H1 (cell line): ENCODE measurements around the gene PITPNM1. TPM values are rescaled to one million over a fixed set of nuclear protein-coding genes. Genes with fewer than 3 reads are reported as not detected.

Source experiments
- CTCF ChIA-PET: fragments of 300-600 bp; sonication (Branson Sonifier 250); formaldehyde crosslinking; loops from one replicate; lab custom pipeline; 2021; ENCODE audit not compliant: partially characterized antibody; lab: Charles Lee
- POLR2A ChIA-PET: fragments of 300-600 bp; sonication (Branson Sonifier 250); formaldehyde crosslinking; loops from one replicate; lab custom pipeline; 2021; ENCODE audit warnings: inconsistent platforms; ENCODE audit not compliant: partially characterized antibody; lab: Charles Lee
- DNase-seq, 2 experiments: peaks; one replicate each; pipeline versions ENCODE4 v3.0.0 to v3.0.0-alpha.2; 2010 to 2022; ENCODE audit warnings: low spot score in 2 of 2, low read depth in 1 of 2, mixed read lengths in 1 of 2
- FAIRE-seq: peaks from 2 replicates; lab custom pipeline; 2011; peaks lifted over from hg19 to GRCh38; lab: Jason Lieb, UNC
- H2AFZ ChIP-seq: 2 replicates; pipeline ENCODE4 v1.8.1; 2012; ENCODE audit warnings: low read length, inconsistent platforms
- H2AK5ac ChIP-seq: 2 replicates; pipeline ENCODE4 v1.6.1; 2013; ENCODE audit warnings: low read depth, low read length
- H2BK120ac ChIP-seq: replicated peaks from 2 replicates; pipeline ENCODE3; 2013; ENCODE audit warnings: low read depth, low read length, inconsistent platforms
- H2BK12ac ChIP-seq: 2 replicates; pipeline ENCODE4 v1.6.1; 2013; ENCODE audit warnings: low read depth, low read length
- H2BK15ac ChIP-seq: 2 replicates; pipeline ENCODE4 v1.6.1; 2013; ENCODE audit warnings: low read length
- H2BK20ac ChIP-seq: 2 replicates; pipeline ENCODE4 v1.6.1; 2013; ENCODE audit warnings: low read length
- H2BK5ac ChIP-seq: 2 replicates; pipeline ENCODE4 v1.6.1; 2013; ENCODE audit warnings: low read depth, low read length
- H3K14ac ChIP-seq: 2 replicates; pipeline ENCODE4 v1.6.1; 2013; ENCODE audit warnings: inconsistent platforms; ENCODE audit not compliant: insufficient read length
- H3K18ac ChIP-seq: 2 replicates; pipeline ENCODE4 v1.6.1; 2013; ENCODE audit warnings: low read length; ENCODE audit errors: extremely low read depth
- H3K23ac ChIP-seq: 2 replicates; pipeline ENCODE4 v1.6.1; 2013; ENCODE audit warnings: inconsistent platforms; ENCODE audit not compliant: insufficient read length
- H3K23me2 ChIP-seq: 2 replicates; pipeline ENCODE4 v1.6.1; 2013; ENCODE audit warnings: low read depth, low read length
- H3K27ac ChIP-seq: 2 replicates; pipeline ENCODE4 v1.6.1; 2011; ENCODE audit warnings: low read depth, low read length, inconsistent platforms
- H3K27me3 ChIP-seq, 4 experiments: replicated peaks in 1 of 4; 1 replicate in 1 of 4; 2 replicates in 3 of 4; pipeline versions ENCODE4 v1.6.1 to v1.8.1; 2011 to 2013; ENCODE audit warnings: low read length in 3 of 4, mild to moderate bottlenecking in 3 of 4, inconsistent platforms in 2 of 4, mixed read lengths in 2 of 4, moderate library complexity in 1 of 4; ENCODE audit not compliant: control insufficient read depth in 3 of 4, insufficient read depth in 3 of 4; ENCODE audit errors: extremely low read depth in 1 of 4
- H3K36me3 ChIP-seq, 4 experiments: 2 replicates each; pipeline versions ENCODE4 v1.6.1 to v1.8.1; 2011 to 2013; ENCODE audit warnings: mild to moderate bottlenecking in 4 of 4, low read length in 3 of 4, moderate library complexity in 2 of 4, control low read depth in 1 of 4, inconsistent platforms in 1 of 4; ENCODE audit not compliant: insufficient read depth in 4 of 4, control insufficient read depth in 2 of 4
- H3K4ac ChIP-seq: replicated peaks from 2 replicates; pipeline ENCODE3; 2013; ENCODE audit warnings: low read length, low read depth, mixed read lengths, inconsistent platforms; ENCODE audit not compliant: insufficient read length
- H3K4me1 ChIP-seq, 4 experiments: replicated peaks in 1 of 4; 1 replicate in 1 of 4; 2 replicates in 3 of 4; pipeline versions ENCODE4 v1.6.1 to v1.8.1; 2011 to 2013; ENCODE audit warnings: low read length in 3 of 4, inconsistent platforms in 2 of 4, mixed read lengths in 1 of 4; ENCODE audit not compliant: insufficient read depth in 4 of 4, control insufficient read depth in 3 of 4
- H3K4me2 ChIP-seq, 2 experiments: 2 replicates each; pipeline versions ENCODE4 v1.6.1 to v1.8.1; 2011 to 2013; ENCODE audit warnings: low read depth in 2 of 2, low read length in 2 of 2, control low read depth in 1 of 2, inconsistent platforms in 1 of 2, mild to moderate bottlenecking in 1 of 2; ENCODE audit not compliant: insufficient read depth in 1 of 2
- H3K4me3 ChIP-seq, 4 experiments: fragments of 200-600, 300-600 bp in 1 of 4; sonication (generic), shearing (Covaris generic), sonication (Bioruptor Twin) in 1 of 4; 2 replicates each; pipeline versions ENCODE4 v1.5.1 to v1.8.1; 2011 to 2016; ENCODE audit warnings: low read length in 4 of 4, low read depth in 3 of 4, control low read depth in 2 of 4, inconsistent platforms in 2 of 4, mild to moderate bottlenecking in 2 of 4, mixed read lengths in 1 of 4, moderate library complexity in 1 of 4; ENCODE audit not compliant: insufficient read depth in 2 of 4; ENCODE audit errors: extremely low read depth in 1 of 4
- H3K56ac ChIP-seq: replicated peaks from 2 replicates; pipeline ENCODE3; 2013; ENCODE audit warnings: low read depth, mild to moderate bottlenecking, mixed read lengths, low read length, inconsistent platforms; ENCODE audit not compliant: insufficient read length
- H3K79me1 ChIP-seq: 2 replicates; pipeline ENCODE4 v1.6.1; 2013; ENCODE audit warnings: low read depth, low read length, control low read depth
- H3K79me2 ChIP-seq, 2 experiments: 2 replicates each; pipeline versions ENCODE4 v1.6.1 to v1.8.1; 2012 to 2013; ENCODE audit warnings: low read length in 2 of 2, mild to moderate bottlenecking in 2 of 2, inconsistent platforms in 1 of 2; ENCODE audit not compliant: insufficient read depth in 2 of 2, control insufficient read depth in 1 of 2
- H3K9ac ChIP-seq, 4 experiments: replicated peaks in 1 of 4; 1 replicate in 1 of 4; 2 replicates in 3 of 4; pipeline versions ENCODE4 v1.6.1 to v1.8.1; 2011 to 2013; ENCODE audit warnings: low read depth in 3 of 4, low read length in 3 of 4, control low read depth in 2 of 4, mild to moderate bottlenecking in 2 of 4, moderate library complexity in 2 of 4, inconsistent platforms in 1 of 4; ENCODE audit errors: extremely low read depth in 1 of 4
- H3K9me3 ChIP-seq, 2 experiments: 2 replicates each; pipeline versions ENCODE4 v1.6.1 to v1.8.1; 2012 to 2013; ENCODE audit warnings: mild to moderate bottlenecking in 2 of 2, moderate library complexity in 2 of 2, control low read depth in 1 of 2, inconsistent platforms in 1 of 2, low read depth in 1 of 2, low read length in 1 of 2, mixed read lengths in 1 of 2; ENCODE audit not compliant: insufficient read depth in 2 of 2
- H4K20me1 ChIP-seq, 2 experiments: replicated peaks in 1 of 2; 2 replicates each; pipeline versions ENCODE3 to v1.8.1; 2011 to 2013; ENCODE audit warnings: inconsistent platforms in 2 of 2, low read length in 2 of 2, mild to moderate bottlenecking in 1 of 2; ENCODE audit not compliant: insufficient read depth in 2 of 2, control insufficient read depth in 1 of 2
- H4K5ac ChIP-seq: 2 replicates; pipeline ENCODE4 v1.6.1; 2013; ENCODE audit warnings: low read length, low read depth, mixed read lengths, inconsistent platforms; ENCODE audit not compliant: insufficient read length
- H4K8ac ChIP-seq: 2 replicates; pipeline ENCODE4 v1.8.0; 2013; ENCODE audit warnings: mild to moderate bottlenecking, moderate library complexity, low read length, inconsistent platforms; ENCODE audit not compliant: insufficient read depth; ENCODE audit errors: extremely low read depth
- H4K91ac ChIP-seq: replicated peaks from 2 replicates; pipeline ENCODE3; 2013; ENCODE audit warnings: low read length, mixed read lengths, inconsistent platforms; ENCODE audit not compliant: insufficient read length
- CHD2 ChIP-seq: IDR thresholded peaks from 2 replicates; pipeline ENCODE4 v1.6.1; 2012; ENCODE audit warnings: low read length, improper control_type of control experiment
- FOSL1 ChIP-seq: IDR thresholded peaks from 2 replicates; pipeline ENCODE4 v1.6.1; 2011; ENCODE audit warnings: mild to moderate bottlenecking, low read depth, low read length, moderate library complexity; ENCODE audit not compliant: insufficient read depth
- JUN ChIP-seq: IDR thresholded peaks from 2 replicates; pipeline ENCODE4 v1.6.1; 2011; ENCODE audit warnings: low read depth, mild to moderate bottlenecking, improper control_type of control experiment, low read length
- KDM4A ChIP-seq: IDR thresholded peaks from one replicate; pipeline ENCODE4 v1.7.1; 2012; ENCODE audit warnings: low read depth, mild to moderate bottlenecking, moderate library complexity, low read length, inconsistent platforms; ENCODE audit not compliant: severe bottlenecking
- SRF ChIP-seq: IDR thresholded peaks from 2 replicates; pipeline ENCODE4 v1.6.1; 2011; ENCODE audit warnings: mild to moderate bottlenecking, low read depth, low read length, moderate library complexity
- TAF7 ChIP-seq: optimal IDR thresholded peaks from 2 replicates; pipeline ENCODE3; 2011; ENCODE audit warnings: low read depth, mild to moderate bottlenecking, inconsistent platforms, low read length, moderate library complexity, borderline replicate concordance
- YY1 ChIP-seq: IDR thresholded peaks from 2 replicates; pipeline ENCODE4 v1.6.1; 2011; ENCODE audit warnings: low read depth, mild to moderate bottlenecking, low read length
- WGBS, 2 experiments: shearing (Covaris generic) in 1 of 2; methylation state at CpG; one replicate each; pipeline versions ENCODE4 v1.1.6 to v1.1.7; 2013 to 2015; ENCODE audit warnings: low lambda C conversion rate in 2 of 2, mixed read lengths in 2 of 2, inconsistent platforms in 1 of 2, low coverage in 1 of 2, missing lambda C conversion rate in 1 of 2; ENCODE audit not compliant: insufficient replicate concordance in 2 of 2, insufficient coverage in 1 of 2, insufficient read length in 1 of 2; ENCODE audit errors: extremely low coverage in 1 of 2, missing lambda C conversion rate in 1 of 2; 5-methylcytosine and 5-hydroxymethylcytosine counted together
- polyA plus RNA-seq, 7 experiments: library from polyadenylated mRNA; depleted of rRNA in 3 of 7; stranded (reverse) in 5 of 7; unstranded in 2 of 7; fragments of >200 nt in 5 of 7; fragments of 200-250 nt in 2 of 7; gene quantifications; 1 replicate in 5 of 7; 2 replicates in 1 of 7; 4 replicates in 1 of 7; pipeline versions ENCODE4 v1.2.1 to v1.2.3, GENCODE V29; 2011 to 2013; ENCODE audit warnings: missing spikeins in 2 of 7, mixed read lengths in 2 of 7
- total RNA-seq: library from RNA; stranded (reverse); fragmentation: NEBNext Ultra II Directional; extraction: Animal tissue kit (Norgen Biotek cat#: 25700); gene quantifications from 2 replicates; pipeline ENCODE4 v1.2.1, GENCODE V29; 2021
- TF ChIP-seq, protein P1 (sequence below): IDR thresholded peaks from 2 replicates; pipeline ENCODE4 v1.6.1; 2012; ENCODE audit warnings: low read length, inconsistent platforms

PITPNM1 gene
- total and polyA plus RNA-seq, 2 of the 8 experiments (the other 6 are each of a cell fraction or from before 2014, with no cell fraction given), result 27.2 to 52.7 TPM

DNA sequence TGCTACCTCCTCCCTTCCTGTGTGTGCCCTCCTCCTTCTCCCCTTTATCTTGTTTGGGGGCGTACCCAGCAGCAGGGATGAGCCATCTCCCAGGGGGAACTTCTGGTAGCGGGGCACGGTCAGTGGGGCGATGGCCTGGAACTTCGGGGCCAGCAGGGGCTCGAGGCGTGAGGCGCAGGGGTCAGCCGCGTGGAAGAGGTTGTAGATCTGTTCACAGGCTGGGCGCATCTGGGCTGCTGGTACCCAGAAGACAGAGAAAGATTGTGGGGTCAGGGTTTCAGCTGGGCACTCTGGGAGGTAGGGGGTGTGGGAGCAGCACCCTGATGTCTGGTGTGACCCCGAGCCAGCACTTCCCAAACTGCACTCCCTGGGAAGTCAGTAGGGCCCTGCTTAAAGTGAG lies 9.1 kb downstream of the PITPNM1 start:
- H2BK20ac ChIP-seq, result no peak overlapping the region
- no peak overlapping the region for H3K4ac ChIP-seq
- CTCF ChIA-PET, result interaction anchor here (1.1 kb wide), 1 partner anchor 8 kb away, joined by 3 read pairs; no protein-coding TSS in a partner anchor
- no peak overlapping the region for H3K14ac ChIP-seq
- H4K8ac ChIP-seq, result no peak overlapping the region
- no peaks in the 10 kb centered on the region; a peak in 1 of 7 replicates for H3K27me3 ChIP-seq
- 92% methylated on average over 9 of the region's 12 CpGs; no CpG with 5 or more reads in 1 of the 2 experiments for WGBS, 2 experiments
- H3K4me2 ChIP-seq, result no peak overlapping the region
- TF ChIP-seq CHD2 (no peak), FOSL1 (no peak), YY1 (no peak), SRF (no peak), JUN (no peak), TAF7 (no peak), KDM4A (no peak)
- TF ChIP-seq, protein P1, sequence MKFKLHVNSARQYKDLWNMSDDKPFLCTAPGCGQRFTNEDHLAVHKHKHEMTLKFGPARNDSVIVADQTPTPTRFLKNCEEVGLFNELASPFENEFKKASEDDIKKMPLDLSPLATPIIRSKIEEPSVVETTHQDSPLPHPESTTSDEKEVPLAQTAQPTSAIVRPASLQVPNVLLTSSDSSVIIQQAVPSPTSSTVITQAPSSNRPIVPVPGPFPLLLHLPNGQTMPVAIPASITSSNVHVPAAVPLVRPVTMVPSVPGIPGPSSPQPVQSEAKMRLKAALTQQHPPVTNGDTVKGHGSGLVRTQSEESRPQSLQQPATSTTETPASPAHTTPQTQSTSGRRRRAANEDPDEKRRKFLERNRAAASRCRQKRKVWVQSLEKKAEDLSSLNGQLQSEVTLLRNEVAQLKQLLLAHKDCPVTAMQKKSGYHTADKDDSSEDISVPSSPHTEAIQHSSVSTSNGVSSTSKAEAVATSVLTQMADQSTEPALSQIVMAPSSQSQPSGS, result no peak
- H3K79me1 ChIP-seq, result no peaks in the 10 kb centered on the region
- H3K9ac ChIP-seq, result no peak overlapping the region
- no peaks in the 10 kb centered on the region for H3K79me2 ChIP-seq
- FAIRE-seq (no peak), DNase-seq (no peak)
- H4K5ac ChIP-seq, result no peak overlapping the region
- H4K91ac ChIP-seq, result no peak overlapping the region
- H3K27ac ChIP-seq, result no peak overlapping the region
- no peak overlapping the region for H2BK15ac ChIP-seq
- no peaks in the 10 kb centered on the region for H3K9me3 ChIP-seq
- H3K4me1 ChIP-seq, result peaks cover 0 to 10% (median 0%) of the 10 kb centered on the region in 4 experiments; a peak in 2 of 7 replicates
- H3K23ac ChIP-seq, result no peak overlapping the region
- no peak overlapping the region for H2AFZ ChIP-seq
- H3K18ac ChIP-seq, result no peak overlapping the region
- H3K4me3 ChIP-seq, result no peak overlapping the region
- H4K20me1 ChIP-seq, result peaks cover 0 to 12% of the 10 kb centered on the region in 2 experiments
- peaks cover 2% of the 10 kb centered on the region; the same call in 1 of the 2 replicates for H3K23me2 ChIP-seq
- H3K36me3 ChIP-seq, result peaks cover 2 to 29% (median 11%) of the 10 kb centered on the region in 4 experiments; a peak in 6 of 8 replicates
- H2BK12ac ChIP-seq, result no peak overlapping the region
- POLR2A ChIA-PET, result no interaction called here
- H3K56ac ChIP-seq, result no peak overlapping the region
- H2AK5ac ChIP-seq, result no peak overlapping the region
- H2BK120ac ChIP-seq, result no peak overlapping the region
- H2BK5ac ChIP-seq, result no peak overlapping the region
